SW 1271 (cell line): Measurements from ENCODE around the gene PLEKHA7.
"Not testable (repeated sequence)": the region's sequence is repeated elsewhere in the genome, so short reads cannot be mapped to it uniquely, and the experiment has no call there.

Experiments used
- DNase-seq, 2 experiments: peaks; one replicate each; lab custom pipeline; 2025; lab: John Stamatoyannopoulos, UW

Gene PLEKHA7

GRCh38 chr11:17014321-17014832, at the start of gene PLEKHA7:
TSS of gene PLEKHA7 (minus strand) at chr11:17014414. CDS start at chr11:17014401, 13 bp downstream.
- DNase-seq: no peak

GRCh38 chr11:17063171-17064002, 49.2 kb upstream of the PLEKHA7 start:
- DNase-seq: peak in 1 of 2 experiments; percentile 36

DNA sequence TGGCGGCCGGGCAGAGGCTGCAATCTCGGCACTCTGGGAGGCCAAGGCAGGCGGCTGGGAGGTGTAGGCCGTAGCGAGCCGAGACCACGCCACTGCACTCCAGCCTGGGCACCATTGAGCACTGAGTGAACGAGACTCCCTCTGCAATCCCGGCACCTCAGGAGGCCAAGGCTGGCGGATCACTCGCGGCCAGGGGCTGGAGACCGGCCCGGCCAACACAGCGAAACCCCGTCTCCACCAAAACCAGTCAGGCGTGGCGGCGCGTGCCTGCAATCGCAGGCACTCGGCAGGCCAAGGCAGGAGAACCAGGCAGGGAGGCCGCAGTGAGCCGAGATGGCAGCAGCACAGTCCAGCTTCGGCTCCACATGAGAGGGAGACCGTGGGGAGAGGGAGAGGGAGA, 36.9 kb upstream of the PLEKHA7 start:
- not testable (repeated sequence) for DNase-seq

- not testable (repeated sequence) for DNase-seq
These were observed 34.3 kb upstream of the PLEKHA7 start for GRCh38 chr11:17048491-17048890.

- no peak for DNase-seq
These were observed 32.5 kb upstream of the PLEKHA7 start for GRCh38 chr11:17046690-17047089.

DNA sequence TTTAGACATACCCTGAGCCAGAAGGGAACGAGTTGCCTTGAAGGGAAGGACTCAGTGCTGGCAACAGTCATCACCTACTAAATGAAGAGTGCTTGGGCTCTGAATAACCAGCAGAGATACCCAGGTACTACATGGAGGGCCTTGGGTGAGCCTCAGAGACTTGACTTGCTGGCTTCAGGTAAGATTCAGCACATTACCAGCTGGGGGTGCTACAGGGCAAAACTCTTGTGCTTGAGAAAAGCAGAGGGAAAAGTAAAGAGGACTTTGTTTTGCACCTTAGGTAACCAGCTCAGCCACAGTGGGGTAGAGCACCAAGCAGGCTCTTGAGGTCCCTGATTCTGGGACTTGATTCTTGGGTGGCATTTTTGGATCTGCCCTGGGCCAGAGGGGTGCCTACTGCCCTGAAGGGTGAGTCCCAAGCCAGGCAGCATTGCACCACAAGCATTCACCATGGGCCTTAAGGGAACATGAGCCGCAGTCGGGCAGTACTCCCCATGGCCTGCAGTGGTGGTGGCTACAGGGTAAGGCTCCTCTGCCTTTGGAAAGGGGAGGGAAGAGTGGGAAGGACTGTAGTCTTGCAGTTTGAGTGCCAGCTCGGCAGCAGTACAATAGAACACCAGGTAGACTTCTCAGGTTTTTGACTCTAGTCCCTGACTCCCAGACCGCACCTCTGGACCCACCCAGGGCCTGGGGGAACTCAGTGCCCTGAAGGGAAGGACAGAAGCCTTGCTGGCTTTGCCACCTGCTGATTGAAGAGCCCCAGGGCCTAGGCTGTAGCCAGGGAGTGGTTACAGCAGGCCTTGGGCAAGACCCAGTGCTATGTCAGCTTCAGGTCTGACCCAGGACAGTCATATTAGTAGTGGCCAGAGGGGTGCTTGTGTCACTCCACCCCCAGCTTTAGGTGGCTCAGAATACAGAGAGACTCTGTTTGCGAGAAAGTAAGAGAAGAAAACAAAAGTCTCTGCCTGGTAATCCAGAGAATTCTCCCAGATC, 22.7 kb upstream of the PLEKHA7 start:
- DNase-seq: no peak

GRCh38 chr11:17034027-17034426, 19.8 kb upstream of the PLEKHA7 start:
- not testable (repeated sequence) for DNase-seq

DNA sequence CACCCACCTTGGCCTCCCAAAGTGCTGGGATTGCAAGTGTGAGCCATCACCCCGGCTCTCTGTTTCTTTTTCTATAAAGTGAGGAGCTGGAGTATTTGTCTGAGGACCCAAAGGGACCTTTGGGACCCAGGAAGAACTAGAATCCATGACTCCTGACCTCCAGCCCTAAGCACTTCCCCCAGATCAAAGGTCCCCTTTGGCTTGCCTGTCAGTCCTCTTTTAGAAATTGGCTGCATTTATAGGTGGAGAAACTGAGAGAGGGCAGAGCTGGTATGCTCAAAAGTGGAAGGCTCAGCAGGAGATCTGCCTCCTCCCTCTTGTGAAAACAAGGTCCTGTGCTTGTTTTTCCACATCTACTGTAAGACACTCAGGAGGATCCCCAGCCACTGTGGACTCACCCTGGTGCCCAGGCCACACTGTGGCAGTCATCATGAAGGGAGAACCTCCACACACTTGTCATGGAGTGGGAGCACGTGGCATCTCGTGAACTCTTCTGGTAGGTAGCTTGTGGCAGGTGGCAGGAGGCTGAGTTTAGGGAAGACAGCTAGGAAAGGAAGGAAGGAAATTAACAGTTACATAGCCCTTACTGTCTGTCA, 12.4 kb upstream of the PLEKHA7 start:
- DNase-seq: no peak

- no peak for DNase-seq
These were observed 10.7 kb upstream of the PLEKHA7 start for GRCh38 chr11:17024924-17025323.

GRCh38 chr11:17021511-17021910, 7.3 kb upstream of the PLEKHA7 start:
- no peak for DNase-seq

GRCh38 chr11:17020831-17021230, 6.6 kb upstream of the PLEKHA7 start:
- DNase-seq: no peak

GRCh38 chr11:17019232-17019631, 5.0 kb upstream of the PLEKHA7 start:
- DNase-seq: no peak

DNA sequence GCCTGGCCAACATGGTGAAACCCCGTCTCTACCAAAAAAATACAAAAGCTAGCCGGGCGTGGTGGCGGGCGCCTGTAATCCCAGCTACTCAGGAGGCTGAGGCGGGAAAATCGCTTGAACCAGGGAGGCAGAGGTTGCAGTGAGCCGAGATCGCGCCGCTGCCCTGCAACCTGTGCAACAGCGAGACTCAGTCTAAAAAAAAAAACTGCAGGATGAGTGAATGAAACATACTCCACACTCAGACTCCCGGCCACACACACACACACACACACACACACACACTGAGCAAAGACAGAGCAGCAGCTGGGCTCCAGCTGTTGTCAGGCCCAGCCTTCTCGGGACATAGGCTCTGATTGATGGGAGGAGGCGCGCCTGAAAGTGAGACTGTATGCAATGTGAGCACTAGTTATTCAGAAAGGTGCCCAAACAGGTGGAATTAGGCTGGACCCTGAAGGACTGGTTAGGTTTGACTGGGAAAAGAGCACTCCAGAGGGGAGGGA, 1.5 kb upstream of the PLEKHA7 start:
- DNase-seq: no peak

DNA sequence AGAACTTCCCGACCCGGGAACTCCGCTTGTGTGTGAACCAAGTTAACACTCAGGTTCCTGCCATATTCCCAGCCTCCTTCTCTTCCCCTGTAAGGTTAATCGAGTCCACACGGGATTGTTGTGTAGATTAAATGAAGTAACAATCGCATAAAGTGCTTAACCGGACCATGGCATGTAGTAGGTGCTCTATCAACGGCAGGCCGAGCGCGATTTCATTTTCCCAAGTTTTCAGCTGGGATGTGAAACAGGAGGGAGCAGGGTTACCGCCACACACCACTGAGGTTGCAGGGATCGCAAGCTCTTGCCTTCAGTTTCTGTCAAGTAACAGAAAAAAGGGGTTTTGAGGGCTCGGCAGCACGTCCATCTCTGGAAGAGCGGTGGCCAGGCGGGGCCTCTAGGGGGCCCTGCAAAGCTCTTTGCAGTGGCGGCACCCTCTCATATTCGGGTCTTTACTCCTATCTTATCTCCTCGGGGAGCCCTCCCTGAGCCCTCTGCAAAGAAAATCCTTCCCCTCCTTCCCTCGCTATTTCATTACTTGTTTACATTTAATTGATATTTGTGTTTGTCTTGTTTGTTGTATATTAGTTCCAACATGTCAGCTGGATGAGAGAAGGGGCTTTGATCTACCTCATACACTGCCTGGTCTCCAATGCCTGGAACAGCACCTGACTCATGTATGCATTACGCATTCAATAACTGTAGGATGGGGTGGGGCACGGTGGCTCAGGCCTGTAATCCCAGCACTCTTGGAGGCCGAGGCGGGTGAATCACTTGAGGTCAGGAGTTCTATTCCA, 816 bp upstream of the PLEKHA7 start:
- DNase-seq: no peak

GRCh38 chr11:17013548-17014320, 480 bp downstream of the PLEKHA7 start:
- DNase-seq: no peak

GRCh38 chr11:17012712-17013547, 1.3 kb downstream of the PLEKHA7 start:
- no peak for DNase-seq

DNA sequence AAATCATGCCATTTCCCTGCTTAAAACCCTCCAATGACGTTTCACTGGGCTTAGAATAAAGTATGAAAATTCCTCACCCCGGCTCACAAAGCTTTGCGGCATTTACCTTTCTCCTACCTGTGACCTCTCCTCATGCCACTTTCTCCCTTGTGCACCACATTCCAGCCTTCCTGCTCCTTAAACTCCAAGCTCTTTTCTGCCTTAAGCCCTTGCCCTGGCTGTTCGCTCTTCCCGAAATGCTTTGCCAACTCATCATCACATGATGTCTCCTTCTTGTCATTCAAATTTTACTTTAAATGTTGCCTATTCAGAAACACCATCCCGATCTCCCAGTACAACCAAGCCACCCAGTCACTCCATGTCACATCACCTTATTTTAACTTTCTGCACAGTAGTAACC, 2.0 kb downstream of the PLEKHA7 start:
- no peak for DNase-seq

- DNase-seq: no peak
These were observed 3.3 kb downstream of the PLEKHA7 start for GRCh38 chr11:17010851-17011420.

DNA sequence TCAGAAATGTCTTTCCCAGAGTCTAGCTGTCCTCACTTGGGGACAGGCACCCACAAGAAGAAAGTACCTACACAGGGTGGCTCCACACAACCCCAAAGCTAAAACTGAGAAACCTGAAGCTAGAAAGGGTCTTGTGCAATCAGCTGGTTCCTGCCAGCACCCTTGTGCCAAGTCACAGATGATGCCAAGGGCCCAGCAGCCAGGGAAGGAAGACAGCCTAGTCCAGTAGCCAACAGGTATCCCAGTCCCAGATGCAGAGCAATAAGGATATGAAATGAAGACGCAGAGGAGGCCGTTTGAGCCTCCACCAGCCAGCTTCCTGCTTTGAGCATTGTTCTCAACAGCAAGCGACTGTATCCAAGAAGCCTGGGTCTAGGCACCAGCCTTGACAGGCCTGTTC, 6.1 kb downstream of the PLEKHA7 start:
- DNase-seq: no peak
